Inferior parietal cortex (tissue), 1 donor: ENCODE results near the gene MRPL4.
"Not testable (repeated sequence)": the region's sequence is repeated elsewhere in the genome, so short reads cannot be mapped to it uniquely, and the experiment has no call there.

ENCODE experiments used
- DNase-seq: peaks from one replicate; pipeline ENCODE4 v3.0.0-alpha.2; 2016; ENCODE audit errors: extremely low spot score

MRPL4 gene

GRCh38 chr19:10260141-10260584 lies 8.1 kb downstream of the MRPL4 start:
- no peak for DNase-seq

DNA sequence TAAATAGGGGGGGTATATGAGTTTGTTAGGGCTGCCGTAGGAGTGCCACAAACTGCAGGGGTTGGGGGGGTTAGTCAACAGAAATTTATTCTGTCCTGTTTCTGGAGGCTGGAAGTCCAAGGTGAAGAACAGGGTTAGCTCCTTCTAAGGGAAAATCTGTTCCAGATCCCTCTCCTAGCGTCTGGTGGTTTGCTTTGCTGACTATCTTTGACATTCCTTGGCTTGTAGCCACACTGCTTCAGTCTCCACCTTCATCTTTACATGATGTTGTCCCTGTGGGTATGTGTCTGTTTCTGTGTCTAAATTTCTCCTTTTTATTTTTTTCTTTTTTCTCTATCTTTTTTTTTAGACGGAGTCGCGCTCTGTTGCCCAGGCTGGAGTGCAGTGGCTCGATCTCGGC lies 10.8 kb downstream of the MRPL4 start:
- no peak for DNase-seq

DNA sequence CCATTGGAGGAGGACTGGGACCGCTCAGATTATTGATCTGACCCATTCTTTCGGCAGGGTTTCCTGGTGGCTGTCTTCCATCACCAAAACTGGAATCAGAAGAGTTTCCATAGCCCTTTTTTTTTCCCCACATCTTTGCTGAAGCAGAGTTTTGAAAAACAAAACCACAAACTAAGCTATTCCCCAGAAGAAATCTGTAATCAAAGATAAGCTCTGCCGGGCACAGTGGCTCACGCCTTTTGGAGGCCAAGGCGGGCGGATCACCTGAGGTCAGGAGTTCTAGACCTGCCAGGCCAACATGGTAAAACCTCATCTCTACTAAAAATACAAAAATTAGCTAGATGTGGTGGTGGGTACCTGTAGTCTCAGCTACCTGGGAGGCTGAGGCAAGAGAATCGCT lies 14.7 kb downstream of the MRPL4 start:
- DNase-seq = no peak

GRCh38 chr19:10268071-10268470 lies 16.1 kb downstream of the MRPL4 start:
- DNase-seq = no peak

GRCh38 chr19:10269333-10270179 lies 17.5 kb downstream of the MRPL4 start:
- peak; percentile 69 for DNase-seq

DNA sequence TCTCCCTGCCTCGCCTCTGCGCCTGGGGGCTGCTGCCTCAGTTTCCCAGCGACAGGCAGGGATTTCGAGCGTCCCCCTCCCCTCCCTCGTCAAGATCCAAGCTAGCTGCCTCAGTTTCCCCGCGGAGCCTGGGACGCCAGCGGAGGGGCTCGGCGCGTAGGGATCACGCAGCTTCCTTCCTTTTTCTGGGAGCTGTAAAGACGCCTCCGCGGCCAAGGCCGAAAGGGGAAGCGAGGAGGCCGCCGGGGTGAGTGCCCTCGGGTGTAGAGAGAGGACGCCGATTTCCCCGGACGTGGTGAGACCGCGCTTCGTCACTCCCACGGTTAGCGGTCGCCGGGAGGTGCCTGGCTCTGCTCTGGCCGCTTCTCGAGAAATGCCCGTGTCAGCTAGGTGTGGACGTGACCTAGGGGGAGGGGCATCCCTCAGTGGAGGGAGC lies 18.2 kb downstream of the MRPL4 start:
- no peak for DNase-seq

GRCh38 chr19:10270616-10271394 lies 18.8 kb downstream of the MRPL4 start, which contains the start of gene ICAM1:
ICAM1 (plus strand) TSS chr19:10271120; CDS start chr19:10271160, 40 bp downstream.
- DNase-seq = no peak

DNA sequence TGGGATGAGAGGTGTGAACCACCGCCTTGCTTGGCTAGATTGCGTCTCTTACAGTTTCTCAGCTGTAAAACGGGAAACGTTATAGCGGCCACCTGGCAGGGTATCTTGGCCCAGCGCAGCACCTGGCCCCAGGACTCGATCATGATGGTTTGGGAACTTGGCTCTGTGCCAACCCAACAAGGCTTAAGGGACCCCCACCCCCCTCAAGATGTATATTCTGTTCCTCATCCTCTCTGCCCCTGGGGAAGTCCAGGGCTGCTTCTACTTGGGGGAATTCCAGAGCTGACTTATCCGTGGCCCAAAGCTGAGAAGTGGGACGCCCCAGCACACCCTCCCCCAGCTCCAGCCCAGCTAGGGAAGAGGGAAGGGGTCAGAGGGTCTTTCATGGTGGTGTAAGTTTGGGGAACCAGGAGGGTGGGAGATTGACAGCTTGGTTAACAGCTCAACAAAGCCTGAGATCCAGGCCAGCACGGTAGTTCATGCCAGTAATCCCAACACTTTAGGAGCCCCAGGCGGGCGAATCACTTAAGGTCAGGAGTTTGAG lies 19.6 kb downstream of the MRPL4 start:
- no peak for DNase-seq

DNA sequence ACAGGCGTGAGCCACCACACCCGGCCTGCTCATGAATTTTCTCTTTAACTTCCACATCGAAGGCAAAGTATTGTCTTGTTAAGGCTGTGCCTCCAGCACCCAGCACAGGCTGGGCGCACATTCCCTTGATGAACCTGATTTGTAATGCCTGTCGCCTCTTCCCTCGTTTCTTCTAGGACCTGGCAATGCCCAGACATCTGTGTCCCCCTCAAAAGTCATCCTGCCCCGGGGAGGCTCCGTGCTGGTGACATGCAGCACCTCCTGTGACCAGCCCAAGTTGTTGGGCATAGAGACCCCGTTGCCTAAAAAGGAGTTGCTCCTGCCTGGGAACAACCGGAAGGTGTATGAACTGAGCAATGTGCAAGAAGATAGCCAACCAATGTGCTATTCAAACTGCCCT lies 22.6 kb downstream of the MRPL4 start:
- DNase-seq = no peak

DNA sequence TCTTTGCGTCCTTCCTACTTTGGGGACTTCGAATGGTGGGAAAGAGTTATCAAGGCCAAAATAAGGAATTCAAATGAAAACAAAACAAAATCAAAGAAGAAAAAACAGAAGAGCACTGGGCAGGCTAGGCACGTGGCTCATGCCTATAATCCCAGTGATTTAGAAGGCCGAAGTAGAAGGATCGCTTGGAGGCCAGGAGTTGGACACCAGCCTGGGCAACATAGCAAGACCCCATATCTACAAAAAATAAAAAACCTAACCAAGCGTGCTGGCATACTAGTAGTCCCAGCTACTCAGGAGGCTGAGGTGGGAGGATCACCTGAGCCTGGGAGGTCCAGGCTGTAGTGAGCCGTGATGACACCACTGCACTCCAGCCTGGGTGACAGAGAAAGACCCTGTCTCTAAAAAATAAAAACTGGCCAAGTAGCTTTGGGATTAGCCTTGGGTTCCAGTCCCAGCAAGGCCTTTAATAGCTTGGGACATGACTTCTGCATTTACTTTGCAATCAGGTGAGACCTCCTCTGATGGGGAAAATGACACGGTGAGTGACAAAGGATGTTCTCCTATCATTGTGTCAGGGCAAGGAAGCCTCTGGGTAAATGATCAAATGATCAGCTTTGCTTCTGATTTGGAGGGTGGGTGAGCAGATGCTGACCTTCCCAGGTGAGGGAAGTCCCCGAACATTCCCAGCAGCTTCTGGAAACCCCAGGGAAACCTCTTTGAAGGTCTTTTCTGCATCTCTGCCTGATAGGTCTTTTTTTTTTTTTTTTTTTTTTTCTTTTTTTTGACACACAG lies 26.0 kb downstream of the MRPL4 start:
- no peak for DNase-seq

DNA sequence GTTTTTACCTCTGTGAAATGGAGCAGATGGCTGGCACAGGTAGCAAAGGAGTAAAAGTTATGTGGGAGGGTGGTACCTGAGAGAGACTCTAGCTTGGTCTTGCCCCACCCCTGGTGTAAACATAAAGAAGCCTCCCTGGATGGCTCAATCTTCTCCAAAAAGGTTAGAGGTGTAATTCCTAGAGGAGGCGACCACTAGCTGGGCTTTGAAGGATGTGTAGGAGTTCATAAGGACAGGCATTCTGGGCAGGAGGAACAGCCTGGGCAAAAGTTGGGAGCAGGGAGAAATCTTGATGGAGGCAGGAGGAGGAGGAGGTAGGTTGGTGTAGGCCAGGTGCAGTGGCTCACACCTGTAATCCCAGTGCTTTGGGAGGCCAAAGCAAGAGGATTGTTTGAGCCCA lies 26.9 kb downstream of the MRPL4 start:
- no peak for DNase-seq

DNA sequence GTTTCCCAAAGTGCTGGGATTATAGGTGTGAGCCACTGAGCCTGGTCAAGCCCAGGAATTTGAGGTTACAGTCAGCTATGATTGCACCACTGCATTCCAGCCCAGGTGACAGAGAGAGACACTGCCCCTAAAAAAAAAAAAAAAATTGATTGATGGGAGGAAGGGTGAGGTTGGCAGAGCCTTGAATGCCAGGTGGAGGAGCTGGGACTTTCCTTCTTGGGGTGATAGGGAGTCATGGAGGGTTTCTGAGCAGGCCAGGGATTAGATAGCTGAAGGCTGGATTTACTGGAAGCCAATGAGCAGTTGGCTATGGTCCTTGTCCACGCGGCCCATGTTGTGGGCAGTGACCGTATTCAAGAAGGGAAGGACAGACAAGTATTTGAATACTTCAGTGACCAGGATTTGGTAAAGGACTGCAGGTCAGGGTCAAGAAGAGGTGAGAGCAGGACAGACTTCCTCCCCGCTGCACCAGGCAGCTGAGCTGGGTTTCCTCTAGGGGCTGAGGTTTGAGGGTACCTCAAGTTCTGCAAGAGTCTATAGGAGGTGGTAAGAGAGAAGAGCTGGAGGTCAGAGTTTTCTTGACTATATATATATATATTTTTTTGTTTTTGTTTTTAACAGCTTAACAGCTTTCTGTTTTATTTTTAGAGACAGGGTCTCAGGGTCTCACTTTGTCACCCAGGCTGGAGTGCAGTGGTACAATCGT lies 27.9 kb downstream of the MRPL4 start:
- DNase-seq = no peak

DNA sequence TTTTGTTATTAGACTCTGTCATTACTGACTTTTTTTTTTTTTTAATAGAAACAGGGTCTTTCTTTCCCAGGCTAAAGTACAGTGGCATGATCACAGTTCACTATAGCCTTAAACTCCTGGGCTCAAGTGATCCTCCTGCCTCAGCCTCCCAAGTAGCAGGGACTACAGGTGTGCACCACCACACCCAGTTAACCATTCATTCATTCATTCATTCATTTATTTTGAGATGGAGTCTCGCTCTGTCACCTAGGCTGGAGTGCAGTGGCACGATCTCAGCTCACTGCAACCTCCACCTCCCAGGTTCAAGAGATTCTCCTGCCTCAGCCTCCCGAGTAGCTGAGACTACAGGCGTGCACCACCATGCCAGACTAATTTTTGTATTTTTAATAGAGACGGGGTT lies 30.0 kb downstream of the MRPL4 start:
- not testable (repeated sequence) for DNase-seq

- DNase-seq = no peak
Observed at GRCh38 chr19:10283301-10284064, 31.5 kb downstream of the MRPL4 start.

DNA sequence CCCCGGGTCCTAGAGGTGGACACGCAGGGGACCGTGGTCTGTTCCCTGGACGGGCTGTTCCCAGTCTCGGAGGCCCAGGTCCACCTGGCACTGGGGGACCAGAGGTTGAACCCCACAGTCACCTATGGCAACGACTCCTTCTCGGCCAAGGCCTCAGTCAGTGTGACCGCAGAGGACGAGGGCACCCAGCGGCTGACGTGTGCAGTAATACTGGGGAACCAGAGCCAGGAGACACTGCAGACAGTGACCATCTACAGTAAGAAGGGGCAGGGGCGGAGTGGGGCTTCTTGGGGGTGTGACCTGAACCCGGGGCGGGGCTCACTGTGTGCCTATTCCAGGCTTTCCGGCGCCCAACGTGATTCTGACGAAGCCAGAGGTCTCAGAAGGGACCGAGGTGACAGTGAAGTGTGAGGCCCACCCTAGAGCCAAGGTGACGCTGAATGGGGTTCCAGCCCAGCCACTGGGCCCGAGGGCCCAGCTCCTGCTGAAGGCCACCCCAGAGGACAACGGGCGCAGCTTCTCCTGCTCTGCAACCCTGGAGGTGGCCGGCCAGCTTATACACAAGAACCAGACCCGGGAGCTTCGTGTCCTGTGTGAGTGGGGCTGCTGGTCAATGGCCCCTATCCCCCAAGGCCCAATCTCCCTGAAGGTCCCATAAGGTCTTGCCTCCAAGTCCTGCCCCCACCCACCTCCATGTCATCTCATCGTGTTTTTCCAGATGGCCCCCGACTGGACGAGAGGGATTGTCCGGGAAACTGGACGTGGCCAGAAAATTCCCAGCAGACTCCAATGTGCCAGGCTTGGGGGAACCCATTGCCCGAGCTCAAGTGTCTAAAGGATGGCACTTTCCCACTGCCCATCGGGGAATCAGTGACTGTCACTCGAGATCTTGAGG lies 32.3 kb downstream of the MRPL4 start:
- no peak for DNase-seq

GRCh38 chr19:10284960-10285278 lies 32.9 kb downstream of the MRPL4 start:
- DNase-seq = no peak

- no peak for DNase-seq
Observed at GRCh38 chr19:10285393-10285792, 33.4 kb downstream of the MRPL4 start.

DNA sequence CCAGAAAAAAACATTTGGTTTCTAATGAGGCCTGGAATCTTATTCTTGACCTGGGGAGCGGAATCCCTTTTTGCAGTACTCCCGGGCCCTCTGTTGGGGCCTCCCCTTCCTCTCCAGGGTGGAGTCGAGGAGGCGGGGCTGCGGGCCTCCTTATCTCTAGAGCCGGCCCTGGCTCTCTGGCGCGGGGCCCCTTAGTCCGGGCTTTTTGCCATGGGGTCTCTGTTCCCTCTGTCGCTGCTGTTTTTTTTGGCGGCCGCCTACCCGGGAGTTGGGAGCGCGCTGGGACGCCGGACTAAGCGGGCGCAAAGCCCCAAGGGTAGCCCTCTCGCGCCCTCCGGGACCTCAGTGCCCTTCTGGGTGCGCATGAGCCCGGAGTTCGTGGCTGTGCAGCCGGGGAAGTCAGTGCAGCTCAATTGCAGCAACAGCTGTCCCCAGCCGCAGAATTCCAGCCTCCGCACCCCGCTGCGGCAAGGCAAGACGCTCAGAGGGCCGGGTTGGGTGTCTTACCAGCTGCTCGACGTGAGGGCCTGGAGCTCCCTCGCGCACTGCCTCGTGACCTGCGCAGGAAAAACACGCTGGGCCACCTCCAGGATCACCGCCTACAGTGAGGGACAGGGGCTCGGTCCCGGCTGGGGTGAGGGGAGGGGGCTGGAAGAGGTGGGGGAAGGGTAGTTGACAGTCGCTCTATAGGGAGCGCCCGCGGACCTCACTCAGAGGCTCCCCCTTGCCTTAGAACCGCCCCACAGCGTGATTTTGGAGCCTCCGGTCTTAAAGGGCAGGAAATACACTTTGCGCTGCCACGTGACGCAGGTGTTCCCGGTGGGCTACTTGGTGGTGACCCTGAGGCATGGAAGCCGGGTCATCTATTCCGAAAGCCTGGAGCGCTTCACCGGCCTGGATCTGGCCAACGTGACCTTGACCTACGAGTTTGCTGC lies 35.1 kb downstream of the MRPL4 start, which contains the start of gene ICAM4:
Gene ICAM4 (plus strand): TSS at position 153 of the 935 bp plus-strand sequence. CDS start 58 bp downstream, at position 211.
- DNase-seq = no peak
